ENCODE measurements around the gene OSBP2. TPM values are rescaled to one million over a fixed set of nuclear protein-coding genes. Genes with fewer than 3 reads are reported as not detected.

Gene OSBP2
- total and polyA plus RNA-seq, 2 of the 13 experiments (the other 11 are each of a cell fraction or from before 2014, with no cell fraction given) = 5.0 to 7.7 TPM

DNA sequence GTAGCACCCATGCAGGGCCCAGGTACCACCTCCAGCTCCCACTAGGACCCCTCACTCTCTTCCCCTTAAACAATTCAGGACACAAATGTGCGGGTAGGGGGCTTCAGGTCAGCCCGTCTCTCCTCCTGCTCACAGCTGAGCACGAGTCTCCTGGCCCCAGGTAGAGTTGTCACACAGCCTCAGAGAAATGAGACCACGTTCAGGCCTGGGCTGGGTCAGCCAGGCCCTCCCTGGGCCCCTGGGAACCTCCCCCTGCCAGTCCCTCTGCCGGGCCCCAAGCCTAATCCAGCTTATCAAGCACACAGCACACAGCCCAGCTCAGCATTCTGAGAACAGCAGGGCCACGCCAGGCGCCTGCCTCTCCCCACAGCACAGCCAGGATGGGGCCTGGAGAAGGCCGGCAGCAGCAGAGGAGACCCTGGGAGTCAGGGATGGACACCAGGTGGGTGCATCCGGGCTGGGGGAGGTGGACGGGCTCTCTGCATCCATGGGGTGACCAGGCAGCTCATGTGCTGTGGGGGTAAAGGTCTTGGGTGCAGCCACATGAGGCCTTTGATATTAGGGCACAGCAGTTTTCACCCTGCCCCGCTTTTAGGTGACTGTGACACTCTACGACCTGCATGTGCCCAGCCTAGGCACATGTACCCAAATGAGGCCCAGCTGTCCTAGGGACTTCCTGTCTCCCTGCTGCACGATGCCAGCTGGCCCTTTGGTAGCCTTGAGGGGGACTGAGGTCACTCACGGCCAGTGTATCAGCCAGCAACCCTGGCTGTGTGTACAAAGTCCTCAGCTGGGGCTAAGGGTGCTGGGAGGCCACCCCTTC lies 186.9 kb downstream of the OSBP2 start (continued):
- TF ChIP-seq ZSCAN20 (CRISPR knock-in tag; IDR thresholded peaks at IDR 0.05; ENCODE audit: borderline replicate concordance) (no peak), ZSCAN22 (CRISPR knock-in tag; IDR thresholded peaks at IDR 0.05) (no peak), MED13 (CRISPR knock-in tag; IDR thresholded peaks at IDR 0.05) (no peak), RFXAP (CRISPR knock-in tag; IDR thresholded peaks at IDR 0.05; ENCODE audit: borderline replicate concordance) (no peak), FOSL2 (CRISPR knock-in tag; IDR thresholded peaks at IDR 0.05) (no peak), FIP1L1 (IDR thresholded peaks at IDR 0.05; ENCODE audit: borderline replicate concordance, insufficient read depth, low read depth, low read length) (no peak), ZBTB7A (CRISPR knock-in tag; IDR thresholded peaks at IDR 0.05) (peak; percentile 83), MIER2 (CRISPR knock-in tag; IDR thresholded peaks at IDR 0.05) (peak; percentile 40; the same call in 1 of the 2 replicates), ZNF883 (CRISPR knock-in tag; IDR thresholded peaks at IDR 0.05; ENCODE audit: not compliant biosample characterization) (no peak), PTBP1 (IDR thresholded peaks at IDR 0.05; ENCODE audit: low read depth, low read length, poor library complexity, severe bottlenecking) (no peak), ZNF451 (CRISPR knock-in tag; IDR thresholded peaks at IDR 0.05) (no peak), ZFP36 (IDR thresholded peaks at IDR 0.05; ENCODE audit: borderline replicate concordance, low read depth, low read length, partially characterized antibody) (no peak), ZFP62 (CRISPR knock-in tag; IDR thresholded peaks at IDR 0.05) (no peak), ZNF296 (CRISPR knock-in tag; conservative IDR thresholded peaks at IDR 0.05) (no peak), YEATS4 (CRISPR knock-in tag; IDR thresholded peaks at IDR 0.05; ENCODE audit: borderline replicate concordance) (peak; percentile 49; the same call in 1 of the 2 replicates), SRY (CRISPR knock-in tag; IDR thresholded peaks at IDR 0.05) (no peak), RCOR2 (CRISPR knock-in tag; IDR thresholded peaks at IDR 0.05) (no peak), MEIS1 (CRISPR knock-in tag; IDR thresholded peaks at IDR 0.05; ENCODE audit: borderline replicate concordance) (no peak), ZNF275 (CRISPR knock-in tag; IDR thresholded peaks at IDR 0.05; ENCODE audit: borderline replicate concordance) (no peak), ZNF800 (CRISPR knock-in tag; IDR thresholded peaks at IDR 0.05) (no peak)
- TF ChIP-seq, protein P1, sequence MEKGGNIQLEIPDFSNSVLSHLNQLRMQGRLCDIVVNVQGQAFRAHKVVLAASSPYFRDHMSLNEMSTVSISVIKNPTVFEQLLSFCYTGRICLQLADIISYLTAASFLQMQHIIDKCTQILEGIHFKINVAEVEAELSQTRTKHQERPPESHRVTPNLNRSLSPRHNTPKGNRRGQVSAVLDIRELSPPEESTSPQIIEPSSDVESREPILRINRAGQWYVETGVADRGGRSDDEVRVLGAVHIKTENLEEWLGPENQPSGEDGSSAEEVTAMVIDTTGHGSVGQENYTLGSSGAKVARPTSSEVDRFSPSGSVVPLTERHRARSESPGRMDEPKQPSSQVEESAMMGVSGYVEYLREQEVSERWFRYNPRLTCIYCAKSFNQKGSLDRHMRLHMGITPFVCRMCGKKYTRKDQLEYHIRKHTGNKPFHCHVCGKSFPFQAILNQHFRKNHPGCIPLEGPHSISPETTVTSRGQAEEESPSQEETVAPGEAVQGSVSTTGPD (CRISPR knock-in tag; IDR thresholded peaks at IDR 0.05) = no peak
- TF ChIP-seq, protein P2, sequence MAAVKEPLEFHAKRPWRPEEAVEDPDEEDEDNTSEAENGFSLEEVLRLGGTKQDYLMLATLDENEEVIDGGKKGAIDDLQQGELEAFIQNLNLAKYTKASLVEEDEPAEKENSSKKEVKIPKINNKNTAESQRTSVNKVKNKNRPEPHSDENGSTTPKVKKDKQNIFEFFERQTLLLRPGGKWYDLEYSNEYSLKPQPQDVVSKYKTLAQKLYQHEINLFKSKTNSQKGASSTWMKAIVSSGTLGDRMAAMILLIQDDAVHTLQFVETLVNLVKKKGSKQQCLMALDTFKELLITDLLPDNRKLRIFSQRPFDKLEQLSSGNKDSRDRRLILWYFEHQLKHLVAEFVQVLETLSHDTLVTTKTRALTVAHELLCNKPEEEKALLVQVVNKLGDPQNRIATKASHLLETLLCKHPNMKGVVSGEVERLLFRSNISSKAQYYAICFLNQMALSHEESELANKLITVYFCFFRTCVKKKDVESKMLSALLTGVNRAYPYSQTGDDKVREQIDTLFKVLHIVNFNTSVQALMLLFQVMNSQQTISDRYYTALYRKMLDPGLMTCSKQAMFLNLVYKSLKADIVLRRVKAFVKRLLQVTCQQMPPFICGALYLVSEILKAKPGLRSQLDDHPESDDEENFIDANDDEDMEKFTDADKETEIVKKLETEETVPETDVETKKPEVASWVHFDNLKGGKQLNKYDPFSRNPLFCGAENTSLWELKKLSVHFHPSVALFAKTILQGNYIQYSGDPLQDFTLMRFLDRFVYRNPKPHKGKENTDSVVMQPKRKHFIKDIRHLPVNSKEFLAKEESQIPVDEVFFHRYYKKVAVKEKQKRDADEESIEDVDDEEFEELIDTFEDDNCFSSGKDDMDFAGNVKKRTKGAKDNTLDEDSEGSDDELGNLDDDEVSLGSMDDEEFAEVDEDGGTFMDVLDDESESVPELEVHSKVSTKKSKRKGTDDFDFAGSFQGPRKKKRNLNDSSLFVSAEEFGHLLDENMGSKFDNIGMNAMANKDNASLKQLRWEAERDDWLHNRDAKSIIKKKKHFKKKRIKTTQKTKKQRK (IDR thresholded peaks at IDR 0.05; ENCODE audit: low read length) = no peak
